Neutrophil (primary cell): Measurements from ENCODE around the gene FGGY.

Experiments used
- H3K27ac ChIP-seq: fragments of 200-600 bp; sonication (generic); 2 replicates; pipeline ENCODE4 v1.5.1; 2016; ENCODE audit warnings: mild to moderate bottlenecking, moderate library complexity
- H3K27me3 ChIP-seq: fragments of 200-600 bp; sonication (generic); 2 replicates; pipeline ENCODE4 v1.6.0; 2016; ENCODE audit warnings: mild to moderate bottlenecking
- H3K36me3 ChIP-seq: fragments of 200-600 bp; sonication (generic); 2 replicates; pipeline ENCODE4 v1.5.1; 2017
- H3K4me1 ChIP-seq, 2 experiments: fragments of 200-600 bp in 1 of 2; sonication (generic) in 1 of 2; 1 replicate in 1 of 2; 2 replicates in 1 of 2; pipeline versions ENCODE4 v1.5.1 to v1.6.1; 2013 to 2016; ENCODE audit warnings: low read depth in 1 of 2, low read length in 1 of 2, mild to moderate bottlenecking in 1 of 2, moderate library complexity in 1 of 2; ENCODE audit not compliant: control insufficient read depth in 1 of 2, insufficient read depth in 1 of 2
- H3K4me3 ChIP-seq, 2 experiments: fragments of 200-600 bp in 1 of 2; sonication (generic) in 1 of 2; 1 replicate in 1 of 2; 2 replicates in 1 of 2; pipeline ENCODE4 v1.5.1; 2013 to 2016; ENCODE audit warnings: low read depth in 1 of 2, low read length in 1 of 2, mild to moderate bottlenecking in 1 of 2, moderate library complexity in 1 of 2
- H3K9me3 ChIP-seq: fragments of 200-600 bp; sonication (generic); 2 replicates; pipeline ENCODE4 v1.5.1; 2016
- CTCF ChIP-seq: fragments of 200-600 bp; sonication (generic); IDR thresholded peaks from 2 replicates; pipeline ENCODE4 v1.5.1; 2016; ENCODE audit warnings: antibody characterized with exemption

Gene FGGY

GRCh38 chr1:59695252-59695651 lies 398.4 kb downstream of the FGGY start:
- peaks cover 66 to 68% of the 10 kb centered on the region in 2 experiments for H3K4me1 ChIP-seq
- H3K9me3 ChIP-seq, result no peaks in the 10 kb centered on the region
- no peaks in the 10 kb centered on the region for H3K36me3 ChIP-seq
- no peak for TF ChIP-seq CTCF
- peak overlapping the region; percentile 83 for H3K27ac ChIP-seq
- no peaks in the 10 kb centered on the region for H3K27me3 ChIP-seq
- H3K4me3 ChIP-seq, result no peak overlapping the region

- Histone ChIP-seq H3K27ac (peak overlapping the region; percentile 83), H3K27me3 (no peaks in the 10 kb centered on the region), H3K9me3 (no peaks in the 10 kb centered on the region), H3K4me3 (peak overlapping the region; percentile 42 to 46), H3K36me3 (no peaks in the 10 kb centered on the region), H3K4me1 (peaks cover 66 to 68% of the 10 kb centered on the region in 2 experiments)
- TF ChIP-seq CTCF, result no peak
These were observed 399.7 kb downstream of the FGGY start for GRCh38 chr1:59696421-59697115.

- H3K4me1 ChIP-seq, result peaks cover 66 to 68% of the 10 kb centered on the region in 2 experiments
- H3K9me3 ChIP-seq, result no peaks in the 10 kb centered on the region
- H3K4me3 ChIP-seq, result peak overlapping the region; percentile 42 to 46
- H3K36me3 ChIP-seq, result no peaks in the 10 kb centered on the region
- no peak for TF ChIP-seq CTCF
- no peaks in the 10 kb centered on the region for H3K27me3 ChIP-seq
- H3K27ac ChIP-seq, result peak overlapping the region; percentile 83
These were observed 400.4 kb downstream of the FGGY start for GRCh38 chr1:59697150-59697800.

- peak overlapping the region; percentile 83 for H3K27ac ChIP-seq
These were observed 401.5 kb downstream of the FGGY start for GRCh38 chr1:59698386-59698785.

GRCh38 chr1:59699227-59699847 lies 402.4 kb downstream of the FGGY start:
- TF ChIP-seq CTCF, result peak; percentile 95
- Histone ChIP-seq H3K4me1 (peaks cover 47 to 49% of the 10 kb centered on the region in 2 experiments), H3K4me3 (no peak overlapping the region), H3K9me3 (no peaks in the 10 kb centered on the region), H3K27ac (no peak overlapping the region), H3K27me3 (no peaks in the 10 kb centered on the region), H3K36me3 (no peaks in the 10 kb centered on the region)

More at GRCh38 chr1:59698386-59698785, 401.5 kb downstream of the FGGY start:
- Histone ChIP-seq H3K27me3 (no peaks in the 10 kb centered on the region), H3K9me3 (no peaks in the 10 kb centered on the region), H3K36me3 (no peaks in the 10 kb centered on the region), H3K4me3 (no peak overlapping the region), H3K4me1 (peaks cover 55 to 58% of the 10 kb centered on the region in 2 experiments)
- no peak for TF ChIP-seq CTCF
